ENCODE data around the gene COL7A1.
A peak's percentile ranks its signal among the peaks of the same experiment; 100 is the strongest.
"Not testable (repeated sequence)": the region's sequence is repeated elsewhere in the genome, so short reads cannot be mapped to it uniquely, and the experiment has no call there.

COL7A1 gene

GRCh38 chr3:48535578-48535977 lies 59.6 kb downstream of the COL7A1 start:
- DNase-seq, result no peak

- DNase-seq, result no peak
Measured at GRCh38 chr3:48532977-48533337, 62.2 kb downstream of the COL7A1 start.

- DNase-seq, result no peak
Measured at GRCh38 chr3:48532271-48532976, 62.7 kb downstream of the COL7A1 start.

GRCh38 chr3:48530701-48531100 lies 64.4 kb downstream of the COL7A1 start:
- DNase-seq, result not testable (repeated sequence)

GRCh38 chr3:48528754-48529153 lies 66.4 kb downstream of the COL7A1 start:
- DNase-seq, result no peak

- DNase-seq, result no peak
Measured at GRCh38 chr3:48528048-48528447, 67.1 kb downstream of the COL7A1 start.

GRCh38 chr3:48524970-48525369 lies 70.2 kb downstream of the COL7A1 start:
- no peak for DNase-seq

- no peak for DNase-seq
Measured at GRCh38 chr3:48521635-48522034, 73.5 kb downstream of the COL7A1 start.

GRCh38 chr3:48519277-48519643 lies 75.9 kb downstream of the COL7A1 start:
- no peak for DNase-seq

GRCh38 chr3:48518638-48519276 lies 76.4 kb downstream of the COL7A1 start:
- peak; percentile 44 for DNase-seq

- DNase-seq, result no peak
Measured at GRCh38 chr3:48518069-48518468, 77.1 kb downstream of the COL7A1 start.

- DNase-seq, result peak; percentile 58
Measured at GRCh38 chr3:48516571-48516970, 78.6 kb downstream of the COL7A1 start.

- DNase-seq, result peak; percentile 64
Measured at GRCh38 chr3:48514431-48515227, 80.5 kb downstream of the COL7A1 start.

All from CD4-positive, alpha-beta T cell treated with Interleukin-17A for 4 hours (primary cell).